Epithelial cell of esophagus (primary cell): ENCODE measurements around the gene OSBPL10.

Experiments used
- DNase-seq: peaks from one replicate; pipeline ENCODE4 v3.0.0; 2010; ENCODE audit warnings: low read depth
- H3K4me3 ChIP-seq: 2 replicates; pipeline ENCODE4 v1.5.1; 2011; ENCODE audit warnings: mild to moderate bottlenecking, low read length, control low read depth
- CTCF ChIP-seq: IDR thresholded peaks from 2 replicates; pipeline ENCODE4 v1.5.1; 2011; ENCODE audit warnings: low read depth, mild to moderate bottlenecking, low read length, control low read depth, inconsistent platforms; ENCODE audit not compliant: insufficient read depth; ENCODE audit errors: missing control alignments

The OSBPL10 gene

GRCh38 chr3:31952205-31952604 lies 28.9 kb downstream of the OSBPL10 start:
- no peak for DNase-seq
- H3K4me3 ChIP-seq: no peak overlapping the region
- TF ChIP-seq CTCF: no peak

GRCh38 chr3:31948280-31948679 lies 32.8 kb downstream of the OSBPL10 start:
- DNase-seq: no peak
- no peak overlapping the region for H3K4me3 ChIP-seq
- TF ChIP-seq CTCF: no peak

- DNase-seq: peak; percentile 91
- no peak overlapping the region for H3K4me3 ChIP-seq
- no peak for TF ChIP-seq CTCF
Measured at GRCh38 chr3:31947671-31948091, 33.4 kb downstream of the OSBPL10 start.

GRCh38 chr3:31947162-31947561 lies 33.9 kb downstream of the OSBPL10 start:
- H3K4me3 ChIP-seq: no peak overlapping the region
- no peak for TF ChIP-seq CTCF
- no peak for DNase-seq

GRCh38 chr3:31946484-31947081 lies 34.5 kb downstream of the OSBPL10 start:
- peak; percentile 60 for DNase-seq
- no peak overlapping the region for H3K4me3 ChIP-seq

GRCh38 chr3:31945738-31946052 lies 35.4 kb downstream of the OSBPL10 start:
- no peak overlapping the region for H3K4me3 ChIP-seq
- no peak for TF ChIP-seq CTCF
- no peak for DNase-seq

More at GRCh38 chr3:31946484-31947081, 34.5 kb downstream of the OSBPL10 start:
- TF ChIP-seq CTCF: no peak

- H3K4me3 ChIP-seq: no peak overlapping the region
- TF ChIP-seq CTCF: no peak
Measured at GRCh38 chr3:31943041-31943440, 38.0 kb downstream of the OSBPL10 start.

More at GRCh38 chr3:31943041-31943440, 38.0 kb downstream of the OSBPL10 start:
- peak; percentile 35 for DNase-seq
